IPS-NIHi7 (cell line): ENCODE results near the gene RAD9A.
"Not testable (repeated sequence)": the region's sequence is repeated elsewhere in the genome, so short reads cannot be mapped to it uniquely, and the experiment has no call there.

Source experiments
- DNase-seq: peaks from one replicate; pipeline ENCODE4 v3.0.0; 2012; ENCODE audit warnings: mixed read lengths; ENCODE audit errors: extremely low spot score

The RAD9A gene

DNA sequence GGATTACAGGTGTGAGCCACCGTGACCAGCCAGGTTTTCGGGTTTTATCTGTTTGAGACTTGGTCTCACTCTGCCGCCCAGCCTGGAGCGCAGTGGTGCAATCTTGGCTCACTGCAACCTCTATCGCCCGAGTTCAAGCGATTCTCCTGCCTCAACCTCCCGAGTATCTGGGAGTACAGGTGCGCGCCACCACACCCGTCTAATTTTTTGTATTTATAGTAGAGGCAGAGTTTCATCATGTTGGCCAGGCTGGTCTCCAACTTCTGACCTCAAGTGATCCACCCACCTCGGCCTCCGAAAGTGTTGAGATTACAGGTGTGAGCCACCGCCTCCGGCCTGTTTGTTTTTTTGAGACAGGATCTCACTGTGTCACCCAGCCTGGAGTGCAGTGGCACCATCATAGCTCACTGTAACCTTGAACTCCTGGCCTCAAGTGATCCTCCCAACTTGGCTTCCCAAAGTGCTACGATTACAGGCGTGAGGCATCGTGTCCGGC lies 35.6 kb downstream of the RAD9A start:
- DNase-seq = not testable (repeated sequence)

GRCh38 chr11:67428052-67429001 lies 36.5 kb downstream of the RAD9A start, which contains the start of gene RPS6KB2:
Gene RPS6KB2 (plus strand): TSS chr11:67428494. CDS start chr11:67428546, 52 bp downstream.
- peak; percentile 98 for DNase-seq

- no peak for DNase-seq
These were observed 37.4 kb downstream of the RAD9A start for GRCh38 chr11:67429038-67429668.

GRCh38 chr11:67429722-67430121 lies 37.9 kb downstream of the RAD9A start:
- no peak for DNase-seq

GRCh38 chr11:67431346-67432249 lies 39.8 kb downstream of the RAD9A start:
- no peak for DNase-seq

DNA sequence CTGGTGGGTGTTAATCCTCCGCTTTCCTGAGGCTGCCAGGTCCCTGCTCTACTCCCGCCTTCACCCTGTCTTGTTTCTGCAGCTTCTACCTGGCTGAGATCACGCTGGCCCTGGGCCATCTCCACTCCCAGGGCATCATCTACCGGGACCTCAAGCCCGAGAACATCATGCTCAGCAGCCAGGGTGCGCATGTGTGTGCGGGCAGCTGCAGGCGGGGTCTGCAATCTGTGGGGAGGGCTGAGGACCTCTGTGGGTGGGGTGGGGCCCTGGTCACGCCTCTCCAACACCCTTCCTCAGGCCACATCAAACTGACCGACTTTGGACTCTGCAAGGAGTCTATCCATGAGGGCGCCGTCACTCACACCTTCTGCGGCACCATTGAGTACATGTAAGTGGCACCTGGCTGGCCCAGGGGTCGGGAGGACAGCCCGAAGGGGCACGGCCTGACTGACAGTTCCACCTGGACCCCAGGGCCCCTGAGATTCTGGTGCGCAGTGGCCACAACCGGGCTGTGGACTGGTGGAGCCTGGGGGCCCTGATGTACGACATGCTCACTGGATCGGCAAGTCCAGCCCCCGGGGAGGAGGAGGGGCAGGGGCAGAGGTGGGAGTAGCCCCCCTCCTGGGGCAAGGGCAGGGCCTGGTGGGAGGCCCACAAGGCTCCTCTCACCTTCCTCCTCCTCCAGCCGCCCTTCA lies 41.0 kb downstream of the RAD9A start:
- DNase-seq = no peak

GRCh38 chr11:67433536-67434394 lies 42.0 kb downstream of the RAD9A start:
- no peak for DNase-seq

- DNase-seq = no peak
These were observed 42.7 kb downstream of the RAD9A start for GRCh38 chr11:67434395-67434881.

GRCh38 chr11:67435031-67435726 lies 43.4 kb downstream of the RAD9A start:
- no peak for DNase-seq

DNA sequence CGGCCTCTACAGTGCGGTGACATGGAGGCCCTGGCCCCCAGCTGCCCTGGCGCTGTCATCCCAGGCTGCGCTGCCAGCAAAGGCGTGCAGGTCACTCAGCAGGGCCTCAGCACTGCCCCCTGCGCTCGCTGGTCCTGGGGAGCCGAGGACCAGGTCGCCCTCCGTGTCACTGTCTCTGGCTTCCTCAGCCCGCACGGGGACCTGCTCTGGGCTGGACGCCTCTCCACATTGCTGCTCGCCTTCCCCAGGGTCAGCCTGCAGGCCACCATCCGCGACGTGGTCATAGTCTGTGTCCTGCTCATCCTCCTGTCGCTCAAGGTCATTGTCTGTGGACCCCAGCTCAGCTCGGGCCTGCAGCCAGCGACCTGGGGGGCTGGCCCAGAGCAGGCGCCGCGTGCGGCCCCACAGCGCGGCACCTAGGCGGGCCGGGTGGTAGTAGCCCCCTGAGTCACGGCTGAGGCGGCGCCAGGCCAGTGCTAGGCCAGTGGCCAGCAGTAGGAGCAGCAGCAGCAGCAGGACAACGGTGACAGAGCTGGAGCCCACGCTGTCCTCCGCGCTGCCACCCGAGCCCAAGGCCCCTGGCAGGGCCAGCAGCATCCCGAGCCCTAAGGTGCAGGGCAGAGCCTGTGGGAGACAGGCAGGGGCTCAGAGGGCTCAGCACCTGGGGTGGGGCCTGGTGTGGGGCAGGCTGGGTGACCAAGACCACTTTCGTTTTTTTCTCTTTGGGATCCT lies 44.1 kb downstream of the RAD9A start:
- DNase-seq = no peak

GRCh38 chr11:67436459-67437081 lies 44.8 kb downstream of the RAD9A start:
- peak; percentile 84 for DNase-seq

DNA sequence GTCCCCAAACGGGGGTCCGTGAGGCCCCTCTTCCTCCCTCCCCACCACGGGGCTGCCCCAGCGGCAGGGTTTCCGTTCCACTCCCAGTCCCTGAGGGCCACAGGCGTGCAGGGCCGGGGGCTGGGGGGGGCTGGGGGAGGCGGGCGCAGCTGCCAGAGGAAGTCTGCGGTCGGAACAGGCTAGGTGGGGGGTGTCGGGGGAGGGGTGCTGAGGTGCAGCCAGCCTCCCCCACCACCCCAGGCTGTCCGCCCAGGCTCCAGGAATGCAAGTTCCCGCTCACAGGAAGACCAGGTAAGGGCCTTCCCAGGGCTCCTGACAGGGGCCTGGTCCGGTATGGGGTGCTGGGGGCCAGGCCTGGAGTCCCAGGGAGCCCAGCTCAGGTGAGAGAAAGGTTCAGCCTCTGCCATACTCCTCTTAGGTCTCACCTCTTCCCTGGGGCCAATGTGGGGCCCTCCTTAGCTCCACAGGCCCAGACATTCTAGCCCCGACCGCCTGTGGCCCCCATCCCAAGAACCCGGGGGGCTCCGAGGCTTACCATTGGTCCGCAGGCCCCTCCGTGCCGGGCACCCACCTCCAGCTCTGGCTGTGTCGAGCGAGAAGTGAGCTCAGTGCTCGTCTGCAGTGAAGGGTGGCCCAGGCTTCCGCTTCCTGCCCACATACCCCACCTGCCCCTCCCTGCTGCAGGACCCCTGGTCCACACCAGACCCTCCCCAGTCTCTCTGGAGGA lies 45.5 kb downstream of the RAD9A start, which contains the start of gene PTPRCAP:
Gene PTPRCAP (minus strand): TSS at position 601 of the 727 bp plus-strand sequence. CDS start 63 bp downstream, at position 538.
- peak; percentile 44 for DNase-seq

- DNase-seq = no peak
These were observed 46.0 kb downstream of the RAD9A start for GRCh38 chr11:67437809-67438157.

DNA sequence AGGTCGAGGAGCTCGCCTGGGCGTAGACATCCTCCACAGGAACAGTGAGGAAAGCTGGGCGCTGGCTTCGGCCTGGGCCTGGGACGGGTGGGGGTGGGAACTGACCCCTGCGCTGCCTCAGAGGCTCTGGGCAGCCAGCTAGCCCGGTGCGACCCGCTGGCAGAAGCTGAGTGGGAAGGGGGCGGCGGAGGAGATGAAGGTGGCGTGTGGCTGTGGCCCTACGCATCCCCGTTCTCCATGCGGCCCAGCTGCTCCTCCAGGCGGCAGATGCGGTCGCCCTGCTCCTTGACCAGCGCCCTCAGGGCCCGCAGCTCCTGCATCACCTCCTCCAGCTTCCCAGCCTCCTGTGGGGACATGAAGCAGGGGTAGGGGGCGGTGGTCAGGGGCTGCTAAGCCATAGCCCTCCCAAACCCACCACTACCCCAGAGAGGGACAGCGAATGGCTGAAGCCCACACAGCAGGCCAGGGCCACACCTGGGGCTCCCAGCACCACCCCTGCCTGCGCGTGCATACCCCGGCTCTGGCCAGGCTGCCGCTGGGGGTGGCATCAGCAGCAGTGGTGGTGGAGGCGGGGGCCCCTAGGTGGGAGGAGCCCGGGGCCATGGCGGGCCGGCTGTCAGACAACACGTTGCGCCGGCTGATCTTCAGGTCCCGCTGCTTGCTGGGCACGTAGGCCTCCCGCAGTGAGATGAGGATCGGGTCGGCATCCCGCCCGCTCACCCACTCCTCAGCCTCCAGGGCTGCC lies 46.5 kb downstream of the RAD9A start:
- no peak for DNase-seq

- DNase-seq = no peak
These were observed 47.8 kb downstream of the RAD9A start for GRCh38 chr11:67439321-67440228.
